HG03575 (cell line): ENCODE data around the gene ARHGEF40.

ENCODE experiments used
- ATAC-seq: cut with Tn5 transposase; IDR thresholded peaks from one replicate; pipeline ENCODE4 v1.9.1; 2021; ENCODE audit not compliant: unreplicated experiment, insufficient number of reproducible peaks, low FRiP score; ENCODE audit errors: extremely low read depth

Gene ARHGEF40

DNA sequence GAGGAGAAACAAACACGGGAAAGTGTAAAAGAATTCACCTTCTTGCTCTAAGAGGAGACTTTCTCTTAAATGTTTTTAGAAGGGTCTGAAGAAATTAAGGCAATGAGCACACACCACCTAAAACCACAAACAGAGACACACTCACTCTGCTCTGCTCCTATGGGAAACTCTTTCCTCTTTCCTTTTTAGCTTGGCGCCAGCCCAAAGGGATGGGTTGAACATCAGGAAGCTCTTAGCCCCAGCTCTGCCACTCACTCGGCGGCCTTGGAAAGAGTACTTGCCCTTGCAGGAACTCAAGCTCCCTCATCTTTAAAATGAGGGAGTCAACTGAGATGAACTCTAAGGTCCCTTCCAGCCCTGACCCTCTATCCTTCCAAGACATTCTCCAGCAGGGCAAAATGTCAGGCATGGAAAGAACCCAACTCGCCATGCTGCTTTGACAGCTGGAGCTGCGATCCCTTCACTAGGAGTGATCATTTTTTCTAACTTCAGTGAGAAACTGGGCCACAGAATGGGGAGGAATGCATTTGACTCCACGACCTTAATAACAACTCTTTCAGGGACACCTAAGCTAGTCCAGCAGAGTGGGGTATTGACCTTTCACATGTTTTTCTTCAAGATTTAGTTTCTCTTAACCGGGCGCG is 13.5 kb upstream of the ARHGEF40 start:
- no peak for ATAC-seq

- ATAC-seq = no peak
Observed at GRCh38 chr14:21057803-21058675, 12.1 kb upstream of the ARHGEF40 start, which contains the start of gene RNASE8. Gene RNASE8, plus strand, starts transcription at chr14:21057822. Its CDS starts 71 bp downstream, at chr14:21057893.

GRCh38 chr14:21058903-21059302 is 11.2 kb upstream of the ARHGEF40 start:
- ATAC-seq = no peak

GRCh38 chr14:21059842-21060613 is 10.1 kb upstream of the ARHGEF40 start:
- ATAC-seq = no peak

GRCh38 chr14:21060614-21061346 is 9.3 kb upstream of the ARHGEF40 start:
- ATAC-seq = no peak

- ATAC-seq = no peak
Observed at GRCh38 chr14:21061347-21061668, 8.8 kb upstream of the ARHGEF40 start.

GRCh38 chr14:21063479-21063878 is 6.6 kb upstream of the ARHGEF40 start:
- no peak for ATAC-seq

DNA sequence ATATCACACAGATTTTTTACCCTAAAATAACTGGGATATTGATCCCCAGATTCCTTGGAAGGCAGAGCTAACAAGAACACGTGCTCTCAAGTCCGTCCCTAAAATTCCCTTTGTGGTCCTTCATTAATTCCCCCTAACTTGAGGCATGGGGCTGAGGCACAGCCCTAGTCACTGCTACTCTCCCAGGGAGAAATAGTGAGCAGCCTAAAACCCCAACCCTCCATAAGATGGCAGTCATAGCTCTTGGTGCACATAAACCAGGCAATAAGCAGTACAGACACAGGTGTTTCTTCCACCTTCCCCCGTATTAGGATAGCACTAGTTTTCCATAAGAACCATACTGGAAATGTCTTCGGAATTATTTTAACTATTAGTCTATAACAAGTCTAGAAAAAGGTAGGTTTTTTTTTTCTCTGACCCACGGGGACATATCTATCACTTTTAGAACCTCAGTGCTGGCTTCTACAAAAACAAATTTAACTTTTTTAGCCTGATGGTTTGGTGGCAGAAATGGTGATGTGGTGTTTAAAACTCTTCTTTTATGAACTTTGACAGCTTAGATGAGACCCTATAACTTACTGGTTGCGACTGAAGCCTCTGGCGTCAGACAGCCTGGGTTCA is 3.1 kb upstream of the ARHGEF40 start:
- ATAC-seq = no peak

GRCh38 chr14:21068521-21069387 is 1.4 kb upstream of the ARHGEF40 start:
- ATAC-seq = no peak

- no peak for ATAC-seq
Observed at GRCh38 chr14:21069388-21070082, 569 bp upstream of the ARHGEF40 start.

DNA sequence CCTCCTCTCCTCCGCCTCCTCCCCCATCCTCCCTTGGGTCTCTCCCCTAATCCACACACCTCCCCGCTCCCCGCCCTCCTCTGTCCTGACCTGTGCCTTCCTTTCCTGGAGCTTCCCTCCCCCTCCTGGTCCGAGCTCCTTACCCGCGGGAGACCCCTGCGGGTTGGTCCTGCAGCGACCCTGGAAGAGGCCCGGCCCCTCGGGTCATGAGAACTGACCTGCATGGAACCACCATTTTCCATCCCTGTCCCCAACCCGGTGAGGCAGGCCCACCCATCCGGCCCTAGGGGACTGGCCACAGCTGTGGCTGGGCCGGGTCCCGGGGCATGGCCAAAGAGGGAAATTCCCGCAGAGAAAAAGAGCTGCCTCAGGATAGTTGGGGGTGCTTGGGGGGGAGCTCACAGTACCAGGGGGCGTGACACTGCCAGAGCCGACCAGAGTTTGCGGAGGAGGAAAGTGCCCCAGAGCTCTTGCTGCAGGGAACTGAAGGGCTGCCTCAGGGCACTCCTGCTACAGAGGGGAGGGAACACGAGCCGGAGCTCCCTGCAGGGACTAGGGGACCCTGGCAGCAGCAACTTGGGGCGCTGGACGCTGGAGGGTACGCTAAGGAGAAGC is 613 bp downstream of the ARHGEF40 start:
- ATAC-seq = no peak

- no peak for ATAC-seq
Observed at GRCh38 chr14:21071225-21072030, 1.3 kb downstream of the ARHGEF40 start.

DNA sequence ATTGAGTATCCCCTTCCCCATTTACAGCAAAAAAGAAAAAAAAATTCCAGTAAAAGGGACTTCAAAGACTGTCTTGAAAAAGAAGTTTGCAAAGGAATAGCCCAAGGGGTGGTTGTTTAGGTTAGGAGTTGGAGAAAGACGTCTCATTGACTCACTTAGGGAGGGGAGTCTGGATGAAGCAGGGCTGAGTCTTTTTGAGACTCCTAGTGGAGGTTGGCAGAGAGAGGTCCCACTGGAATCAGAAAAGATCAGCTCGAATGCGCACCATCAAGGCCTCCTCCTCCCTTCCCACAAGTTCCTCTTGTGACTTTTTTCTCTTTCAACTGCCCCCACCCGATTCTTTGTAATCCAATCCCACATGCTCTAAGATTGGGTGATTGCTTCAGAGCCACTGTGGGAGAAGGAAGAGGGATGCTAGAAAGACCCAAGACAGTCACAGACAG is 1.9 kb downstream of the ARHGEF40 start:
- ATAC-seq = no peak

DNA sequence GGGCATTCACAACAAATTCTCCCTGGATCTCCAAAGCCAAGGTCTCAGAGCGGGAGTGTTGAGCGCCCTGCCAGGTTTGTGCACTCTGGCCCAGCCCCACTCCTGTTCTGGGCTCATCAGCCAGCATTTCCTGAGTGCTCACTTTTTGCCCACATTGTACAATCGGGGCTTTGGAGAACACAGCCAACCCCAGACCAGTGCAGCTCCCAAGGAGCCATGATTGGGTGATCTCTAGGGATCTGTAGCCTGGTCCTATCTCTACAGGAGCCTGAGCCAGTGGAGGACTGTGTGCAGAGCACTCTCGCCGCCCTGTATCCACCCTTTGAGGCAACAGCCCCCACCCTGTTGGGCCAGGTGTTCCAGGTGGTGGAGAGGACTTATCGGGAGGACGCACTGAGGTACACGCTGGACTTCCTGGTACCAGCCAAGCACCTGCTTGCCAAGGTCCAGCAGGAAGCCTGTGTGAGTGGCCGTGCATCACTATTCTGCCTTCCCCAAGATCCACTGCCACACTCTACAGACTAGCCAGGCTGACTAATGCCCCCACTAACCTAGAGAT is 2.8 kb downstream of the ARHGEF40 start:
- ATAC-seq = no peak

DNA sequence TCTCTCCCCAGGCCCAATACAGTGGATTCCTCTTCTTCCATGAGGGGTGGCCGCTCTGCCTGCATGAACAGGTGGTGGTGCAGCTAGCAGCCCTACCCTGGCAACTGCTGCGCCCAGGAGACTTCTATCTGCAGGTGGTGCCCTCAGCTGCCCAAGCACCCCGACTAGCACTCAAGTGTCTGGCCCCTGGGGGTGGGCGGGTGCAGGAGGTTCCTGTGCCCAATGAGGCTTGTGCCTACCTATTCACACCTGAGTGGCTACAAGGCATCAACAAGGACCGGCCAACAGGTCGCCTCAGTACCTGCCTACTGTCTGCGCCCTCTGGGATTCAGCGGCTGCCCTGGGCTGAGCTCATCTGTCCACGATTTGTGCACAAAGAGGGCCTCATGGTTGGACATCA is 3.8 kb downstream of the ARHGEF40 start:
- no peak for ATAC-seq
